Neural crest cell (in vitro differentiated cells): Measurements from ENCODE around the gene SYNE2. TPM values are rescaled to one million over a fixed set of nuclear protein-coding genes. Genes with fewer than 3 reads are reported as not detected.

Experiments
- DNase-seq: peaks from one replicate; pipeline ENCODE4 v3.0.0; 2021; ENCODE audit warnings: low read depth, mixed read lengths, low spot score
- H3K27ac Mint-ChIP-seq: one replicate; pipeline ENCODE4 v1.8.0; 2021; ENCODE audit warnings: mild to moderate bottlenecking, mixed read lengths; ENCODE audit not compliant: unreplicated experiment
- H3K27me3 Mint-ChIP-seq: 2 replicates; pipeline ENCODE4 v1.8.0; 2021; ENCODE audit warnings: low read depth, mild to moderate bottlenecking, mixed read lengths
- H3K36me3 Mint-ChIP-seq: 2 replicates; pipeline ENCODE4 v1.8.0; 2021; ENCODE audit warnings: low read depth, mild to moderate bottlenecking, mixed read lengths
- H3K4me1 Mint-ChIP-seq: 2 replicates; pipeline ENCODE4 v1.8.0; 2021; ENCODE audit warnings: mixed read lengths
- H3K4me3 Mint-ChIP-seq: one replicate; pipeline ENCODE4 v1.8.0; 2021; ENCODE audit warnings: mild to moderate bottlenecking, mixed read lengths
- H3K9me3 Mint-ChIP-seq: 2 replicates; pipeline ENCODE4 v1.8.0; 2021; ENCODE audit warnings: mixed read lengths
- total RNA-seq: library from RNA; stranded (reverse); gene quantifications from 2 replicates; pipeline ENCODE4 v1.2.1, GENCODE V29; 2021
- TF ChIP-seq, protein P1 (sequence below): fragments of 200-600 bp; sonication (generic); conservative IDR thresholded peaks from 2 replicates; pipeline ENCODE4 v1.5.0; 2021; ENCODE audit warnings: antibody characterized with exemption, mild to moderate bottlenecking

Gene SYNE2
- total RNA-seq, 1 donor from 2014 or later: 84.8 TPM

DNA sequence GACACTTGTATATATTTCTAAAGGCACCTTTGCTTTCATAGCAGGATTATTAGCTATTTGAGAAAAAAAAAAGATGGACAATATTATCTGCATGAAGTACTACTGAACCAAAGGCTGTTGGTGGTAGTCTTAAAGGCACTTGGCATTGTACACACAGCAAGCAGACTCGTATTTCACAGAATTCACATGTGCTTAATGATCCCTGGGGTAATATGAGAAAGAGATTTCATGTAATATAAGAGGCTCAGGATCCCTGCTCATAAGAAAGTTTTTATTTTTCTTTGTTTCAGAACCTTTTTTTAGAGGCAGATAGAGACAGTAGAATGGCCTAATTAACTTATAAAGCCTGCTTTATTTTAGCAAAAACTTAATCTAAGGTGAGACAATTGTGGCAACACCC is 59.5 kb downstream of the SYNE2 start:
- Mint-ChIP-seq H3K27ac (no peak overlapping the region), H3K27me3 (no peaks in the 10 kb centered on the region)
- TF ChIP-seq, protein P1, sequence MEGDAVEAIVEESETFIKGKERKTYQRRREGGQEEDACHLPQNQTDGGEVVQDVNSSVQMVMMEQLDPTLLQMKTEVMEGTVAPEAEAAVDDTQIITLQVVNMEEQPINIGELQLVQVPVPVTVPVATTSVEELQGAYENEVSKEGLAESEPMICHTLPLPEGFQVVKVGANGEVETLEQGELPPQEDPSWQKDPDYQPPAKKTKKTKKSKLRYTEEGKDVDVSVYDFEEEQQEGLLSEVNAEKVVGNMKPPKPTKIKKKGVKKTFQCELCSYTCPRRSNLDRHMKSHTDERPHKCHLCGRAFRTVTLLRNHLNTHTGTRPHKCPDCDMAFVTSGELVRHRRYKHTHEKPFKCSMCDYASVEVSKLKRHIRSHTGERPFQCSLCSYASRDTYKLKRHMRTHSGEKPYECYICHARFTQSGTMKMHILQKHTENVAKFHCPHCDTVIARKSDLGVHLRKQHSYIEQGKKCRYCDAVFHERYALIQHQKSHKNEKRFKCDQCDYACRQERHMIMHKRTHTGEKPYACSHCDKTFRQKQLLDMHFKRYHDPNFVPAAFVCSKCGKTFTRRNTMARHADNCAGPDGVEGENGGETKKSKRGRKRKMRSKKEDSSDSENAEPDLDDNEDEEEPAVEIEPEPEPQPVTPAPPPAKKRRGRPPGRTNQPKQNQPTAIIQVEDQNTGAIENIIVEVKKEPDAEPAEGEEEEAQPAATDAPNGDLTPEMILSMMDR: no peak

DNA sequence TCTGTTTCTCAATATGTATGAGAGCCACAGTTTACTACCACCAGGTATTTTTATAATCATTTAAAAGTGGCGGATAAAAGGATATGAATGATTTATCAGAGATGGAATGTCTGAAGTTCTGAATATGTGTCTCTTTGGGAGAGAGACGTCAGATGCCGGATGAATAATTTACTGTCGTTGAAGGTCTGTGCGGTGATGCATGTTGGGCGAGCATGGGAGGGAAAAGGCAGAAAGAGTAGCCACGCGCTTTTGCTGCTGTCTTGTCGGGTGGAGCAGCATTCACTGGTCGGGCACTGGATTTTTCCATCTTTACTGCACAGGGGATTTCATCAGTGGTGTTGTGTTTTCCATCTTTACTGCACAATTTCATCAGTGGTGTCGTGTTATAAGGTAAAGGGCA is 65.6 kb downstream of the SYNE2 start:
- Mint-ChIP-seq H3K4me3 (no peak overlapping the region), H3K27me3 (no peaks in the 10 kb centered on the region), H3K9me3 (no peaks in the 10 kb centered on the region), H3K36me3 (peaks cover 6% of the 10 kb centered on the region), H3K4me1 (peaks cover 4% of the 10 kb centered on the region), H3K27ac (no peak overlapping the region)
- DNase-seq: no peak
- TF ChIP-seq, protein P1: no peak

More for the DNA sequence above, 59.5 kb downstream of the SYNE2 start:
- no peaks in the 10 kb centered on the region for H3K9me3 Mint-ChIP-seq
- peaks cover 22% of the 10 kb centered on the region for H3K4me1 Mint-ChIP-seq
- no peak overlapping the region for H3K4me3 Mint-ChIP-seq
- no peak for DNase-seq
- H3K36me3 Mint-ChIP-seq: no peaks in the 10 kb centered on the region

DNA sequence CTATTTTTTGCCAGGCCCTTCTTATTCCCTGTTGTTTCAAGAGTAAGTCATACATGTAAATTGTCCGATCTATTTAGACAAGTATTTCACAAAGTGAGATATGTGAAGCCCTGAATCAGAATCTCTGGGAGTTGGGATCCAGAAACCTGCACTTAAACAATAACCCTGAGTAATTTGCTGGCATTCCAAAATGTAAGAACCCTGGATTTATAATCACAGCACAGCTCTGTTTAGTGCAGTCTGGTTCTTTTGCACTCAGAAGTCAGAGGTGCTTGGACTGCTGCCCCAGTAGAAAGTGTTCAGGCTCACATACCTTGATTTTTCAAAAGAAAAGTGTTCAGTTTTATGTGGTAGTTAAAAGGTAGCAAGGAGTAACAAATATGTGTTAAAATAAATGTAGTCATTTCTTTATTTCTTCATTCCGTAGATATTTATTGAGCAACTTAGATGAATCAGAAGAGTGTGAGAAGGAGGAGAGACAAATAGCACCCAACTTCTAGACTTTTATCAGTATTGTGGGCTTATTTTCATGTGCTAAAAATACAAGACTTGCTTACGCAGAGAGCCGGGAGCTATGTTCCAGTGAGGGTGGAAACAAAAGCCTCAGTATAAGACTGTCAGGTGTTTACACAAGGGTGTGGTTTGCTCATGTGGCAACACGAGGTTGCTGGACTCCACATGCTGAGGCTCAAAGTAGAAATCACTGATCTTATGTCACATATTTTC is 70.1 kb downstream of the SYNE2 start:
- peak overlapping the region; percentile 1 for H3K27ac Mint-ChIP-seq
- H3K4me1 Mint-ChIP-seq: peaks cover 4% of the 10 kb centered on the region
- no peak overlapping the region for H3K4me3 Mint-ChIP-seq
- peaks cover 17% of the 10 kb centered on the region for H3K36me3 Mint-ChIP-seq
- no peaks in the 10 kb centered on the region for H3K9me3 Mint-ChIP-seq
- no peak for DNase-seq
- H3K27me3 Mint-ChIP-seq: no peaks in the 10 kb centered on the region
- TF ChIP-seq, protein P1: no peak

DNA sequence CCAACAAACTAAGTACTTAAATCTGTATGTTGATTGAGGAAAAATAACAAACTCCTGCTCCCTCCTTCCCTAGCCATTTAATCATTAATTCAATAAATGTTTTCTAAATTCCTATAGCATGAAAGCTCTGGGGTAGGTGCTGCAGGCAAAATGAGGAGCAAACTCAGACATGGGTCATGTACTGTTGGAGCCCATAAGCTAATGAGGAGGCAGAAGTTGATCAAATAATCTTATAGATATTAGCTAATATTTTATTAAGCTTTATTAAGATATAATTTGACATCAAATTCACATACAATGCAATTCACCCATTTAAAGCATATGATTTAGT is 70.6 kb downstream of the SYNE2 start:
- Mint-ChIP-seq H3K27ac (no peak overlapping the region), H3K4me3 (no peak overlapping the region), H3K4me1 (peaks cover 6% of the 10 kb centered on the region), H3K9me3 (no peaks in the 10 kb centered on the region), H3K36me3 (peaks cover 22% of the 10 kb centered on the region), H3K27me3 (no peaks in the 10 kb centered on the region)
- DNase-seq: no peak
- TF ChIP-seq, protein P1: no peak

DNA sequence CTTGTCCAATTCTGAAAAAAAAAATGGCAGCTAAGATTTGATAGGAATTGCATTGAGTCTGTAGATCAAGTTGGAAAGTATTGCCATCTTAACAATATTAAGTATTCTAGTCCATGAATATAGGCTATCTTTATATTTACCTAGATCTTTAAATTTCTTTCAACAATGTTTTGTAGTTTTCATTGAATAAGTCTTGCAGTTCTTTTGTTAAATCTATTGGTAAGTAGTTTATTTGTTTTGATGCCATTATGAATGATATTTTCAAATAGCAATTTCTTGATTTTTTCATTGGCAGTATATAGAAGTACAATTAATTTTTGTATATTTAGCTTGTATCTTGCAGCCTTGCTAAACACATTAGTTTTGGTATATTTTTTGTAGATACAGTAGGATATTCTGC is 71.6 kb downstream of the SYNE2 start:
- H3K27me3 Mint-ChIP-seq: no peaks in the 10 kb centered on the region
- no peaks in the 10 kb centered on the region for H3K9me3 Mint-ChIP-seq
- no peak overlapping the region for H3K4me3 Mint-ChIP-seq
- DNase-seq: no peak
- TF ChIP-seq, protein P1: no peak
- H3K27ac Mint-ChIP-seq: no peak overlapping the region
- H3K36me3 Mint-ChIP-seq: peaks cover 23% of the 10 kb centered on the region
- H3K4me1 Mint-ChIP-seq: peaks cover 4% of the 10 kb centered on the region
